Measurements from ENCODE around the gene ATP1A1.

DNA sequence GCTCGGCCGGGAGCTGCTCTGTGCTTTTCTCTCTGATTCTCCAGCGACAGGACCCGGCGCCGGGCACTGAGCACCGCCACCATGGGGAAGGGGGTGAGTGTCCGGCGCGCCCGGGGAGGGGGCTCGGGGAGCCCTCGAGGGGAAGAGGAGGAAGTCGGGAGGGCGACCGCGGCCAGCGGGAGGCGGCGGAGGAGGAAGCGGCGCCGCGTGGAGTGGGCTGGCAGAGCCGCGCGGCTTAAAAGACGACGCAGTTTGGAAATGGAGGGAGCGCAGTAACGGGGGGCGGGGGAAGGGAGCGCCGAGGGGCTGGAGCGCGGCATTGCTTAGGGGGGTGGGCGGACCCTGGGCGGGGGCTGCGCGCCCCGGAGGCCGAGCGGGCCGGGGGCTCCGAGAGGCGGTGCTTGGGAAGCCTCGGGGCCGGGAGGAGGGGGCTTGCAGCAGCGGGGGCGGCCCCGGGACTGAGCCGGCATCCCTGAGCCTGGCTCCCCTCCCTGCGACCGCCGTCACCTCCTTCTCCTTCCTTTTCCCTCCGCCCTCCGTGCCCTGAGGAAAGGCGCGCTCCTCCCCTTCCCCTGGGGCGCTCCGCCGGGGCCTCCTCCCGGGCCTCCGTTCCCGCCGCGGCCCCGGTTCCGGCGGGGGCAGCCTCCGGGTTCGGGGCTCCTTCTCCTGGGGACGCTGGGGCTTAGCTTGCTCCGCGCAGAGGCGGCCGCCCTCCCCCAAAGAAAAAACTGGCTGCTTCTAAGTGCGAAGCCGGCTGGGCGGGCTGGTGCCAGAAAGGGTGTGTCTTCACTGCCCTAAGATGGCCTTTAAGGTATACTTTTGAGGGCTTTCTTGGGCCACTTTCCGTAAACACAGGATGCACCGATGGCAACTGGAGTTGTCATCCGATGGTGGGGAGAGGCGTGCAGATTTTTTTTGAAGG is 648 bp downstream of the ATP1A1 start:
- TF ChIP-seq CTCF (conservative IDR thresholded peaks at IDR 0.05; ENCODE audit: low read depth, low read length): no peak
- TF ChIP-seq EZH2 (IDR thresholded peaks at IDR 0.05; ENCODE audit: low read length, unreplicated experiment): no peak
- no peak for TF ChIP-seq EZH2phosphoT487 (IDR thresholded peaks at IDR 0.05; ENCODE audit: borderline replicate concordance, low read length)

All from PC-3 (cell line).